H1 (cell line): ENCODE measurements around the gene CASQ2. TPM values are rescaled to one million over a fixed set of nuclear protein-coding genes. Genes with fewer than 3 reads are reported as not detected.

Experiments
- CTCF ChIA-PET: fragments of 300-600 bp; sonication (Branson Sonifier 250); formaldehyde crosslinking; loops from one replicate; lab custom pipeline; 2021; ENCODE audit not compliant: partially characterized antibody; lab: Charles Lee
- POLR2A ChIA-PET: fragments of 300-600 bp; sonication (Branson Sonifier 250); formaldehyde crosslinking; loops from one replicate; lab custom pipeline; 2021; ENCODE audit warnings: inconsistent platforms; ENCODE audit not compliant: partially characterized antibody; lab: Charles Lee
- DNase-seq, 2 experiments: peaks; one replicate each; pipeline versions ENCODE4 v3.0.0 to v3.0.0-alpha.2; 2010 to 2022; ENCODE audit warnings: low spot score in 2 of 2, low read depth in 1 of 2, mixed read lengths in 1 of 2
- FAIRE-seq: peaks from 2 replicates; lab custom pipeline; 2011; peaks lifted over from hg19 to GRCh38; lab: Jason Lieb, UNC
- H2AFZ ChIP-seq: 2 replicates; pipeline ENCODE4 v1.8.1; 2012; ENCODE audit warnings: low read length, inconsistent platforms
- H2AK5ac ChIP-seq: 2 replicates; pipeline ENCODE4 v1.6.1; 2013; ENCODE audit warnings: low read depth, low read length
- H2BK120ac ChIP-seq: replicated peaks from 2 replicates; pipeline ENCODE3; 2013; ENCODE audit warnings: low read depth, low read length, inconsistent platforms
- H2BK12ac ChIP-seq: 2 replicates; pipeline ENCODE4 v1.6.1; 2013; ENCODE audit warnings: low read depth, low read length
- H2BK15ac ChIP-seq: 2 replicates; pipeline ENCODE4 v1.6.1; 2013; ENCODE audit warnings: low read length
- H2BK20ac ChIP-seq: 2 replicates; pipeline ENCODE4 v1.6.1; 2013; ENCODE audit warnings: low read length
- H2BK5ac ChIP-seq: 2 replicates; pipeline ENCODE4 v1.6.1; 2013; ENCODE audit warnings: low read depth, low read length
- H3K14ac ChIP-seq: 2 replicates; pipeline ENCODE4 v1.6.1; 2013; ENCODE audit warnings: inconsistent platforms; ENCODE audit not compliant: insufficient read length
- H3K18ac ChIP-seq: 2 replicates; pipeline ENCODE4 v1.6.1; 2013; ENCODE audit warnings: low read length; ENCODE audit errors: extremely low read depth
- H3K23ac ChIP-seq: 2 replicates; pipeline ENCODE4 v1.6.1; 2013; ENCODE audit warnings: inconsistent platforms; ENCODE audit not compliant: insufficient read length
- H3K23me2 ChIP-seq: 2 replicates; pipeline ENCODE4 v1.6.1; 2013; ENCODE audit warnings: low read depth, low read length
- H3K27ac ChIP-seq: 2 replicates; pipeline ENCODE4 v1.6.1; 2011; ENCODE audit warnings: low read depth, low read length, inconsistent platforms
- H3K27me3 ChIP-seq, 4 experiments: replicated peaks in 1 of 4; 1 replicate in 1 of 4; 2 replicates in 3 of 4; pipeline versions ENCODE4 v1.6.1 to v1.8.1; 2011 to 2013; ENCODE audit warnings: low read length in 3 of 4, mild to moderate bottlenecking in 3 of 4, inconsistent platforms in 2 of 4, mixed read lengths in 2 of 4, moderate library complexity in 1 of 4; ENCODE audit not compliant: control insufficient read depth in 3 of 4, insufficient read depth in 3 of 4; ENCODE audit errors: extremely low read depth in 1 of 4
- H3K36me3 ChIP-seq, 4 experiments: 2 replicates each; pipeline versions ENCODE4 v1.6.1 to v1.8.1; 2011 to 2013; ENCODE audit warnings: mild to moderate bottlenecking in 4 of 4, low read length in 3 of 4, moderate library complexity in 2 of 4, control low read depth in 1 of 4, inconsistent platforms in 1 of 4; ENCODE audit not compliant: insufficient read depth in 4 of 4, control insufficient read depth in 2 of 4
- H3K4ac ChIP-seq: replicated peaks from 2 replicates; pipeline ENCODE3; 2013; ENCODE audit warnings: low read length, low read depth, mixed read lengths, inconsistent platforms; ENCODE audit not compliant: insufficient read length
- H3K4me1 ChIP-seq, 4 experiments: replicated peaks in 1 of 4; 1 replicate in 1 of 4; 2 replicates in 3 of 4; pipeline versions ENCODE4 v1.6.1 to v1.8.1; 2011 to 2013; ENCODE audit warnings: low read length in 3 of 4, inconsistent platforms in 2 of 4, mixed read lengths in 1 of 4; ENCODE audit not compliant: insufficient read depth in 4 of 4, control insufficient read depth in 3 of 4
- H3K4me2 ChIP-seq, 2 experiments: 2 replicates each; pipeline versions ENCODE4 v1.6.1 to v1.8.1; 2011 to 2013; ENCODE audit warnings: low read depth in 2 of 2, low read length in 2 of 2, control low read depth in 1 of 2, inconsistent platforms in 1 of 2, mild to moderate bottlenecking in 1 of 2; ENCODE audit not compliant: insufficient read depth in 1 of 2
- H3K4me3 ChIP-seq, 4 experiments: fragments of 200-600, 300-600 bp in 1 of 4; sonication (generic), shearing (Covaris generic), sonication (Bioruptor Twin) in 1 of 4; 2 replicates each; pipeline versions ENCODE4 v1.5.1 to v1.8.1; 2011 to 2016; ENCODE audit warnings: low read length in 4 of 4, low read depth in 3 of 4, control low read depth in 2 of 4, inconsistent platforms in 2 of 4, mild to moderate bottlenecking in 2 of 4, mixed read lengths in 1 of 4, moderate library complexity in 1 of 4; ENCODE audit not compliant: insufficient read depth in 2 of 4; ENCODE audit errors: extremely low read depth in 1 of 4
- H3K56ac ChIP-seq: replicated peaks from 2 replicates; pipeline ENCODE3; 2013; ENCODE audit warnings: low read depth, mild to moderate bottlenecking, mixed read lengths, low read length, inconsistent platforms; ENCODE audit not compliant: insufficient read length
- H3K79me1 ChIP-seq: 2 replicates; pipeline ENCODE4 v1.6.1; 2013; ENCODE audit warnings: low read depth, low read length, control low read depth
- H3K79me2 ChIP-seq, 2 experiments: 2 replicates each; pipeline versions ENCODE4 v1.6.1 to v1.8.1; 2012 to 2013; ENCODE audit warnings: low read length in 2 of 2, mild to moderate bottlenecking in 2 of 2, inconsistent platforms in 1 of 2; ENCODE audit not compliant: insufficient read depth in 2 of 2, control insufficient read depth in 1 of 2
- H3K9ac ChIP-seq, 4 experiments: replicated peaks in 1 of 4; 1 replicate in 1 of 4; 2 replicates in 3 of 4; pipeline versions ENCODE4 v1.6.1 to v1.8.1; 2011 to 2013; ENCODE audit warnings: low read depth in 3 of 4, low read length in 3 of 4, control low read depth in 2 of 4, mild to moderate bottlenecking in 2 of 4, moderate library complexity in 2 of 4, inconsistent platforms in 1 of 4; ENCODE audit errors: extremely low read depth in 1 of 4
- H3K9me3 ChIP-seq, 2 experiments: 2 replicates each; pipeline versions ENCODE4 v1.6.1 to v1.8.1; 2012 to 2013; ENCODE audit warnings: mild to moderate bottlenecking in 2 of 2, moderate library complexity in 2 of 2, control low read depth in 1 of 2, inconsistent platforms in 1 of 2, low read depth in 1 of 2, low read length in 1 of 2, mixed read lengths in 1 of 2; ENCODE audit not compliant: insufficient read depth in 2 of 2
- H4K20me1 ChIP-seq, 2 experiments: replicated peaks in 1 of 2; 2 replicates each; pipeline versions ENCODE3 to v1.8.1; 2011 to 2013; ENCODE audit warnings: inconsistent platforms in 2 of 2, low read length in 2 of 2, mild to moderate bottlenecking in 1 of 2; ENCODE audit not compliant: insufficient read depth in 2 of 2, control insufficient read depth in 1 of 2
- H4K5ac ChIP-seq: 2 replicates; pipeline ENCODE4 v1.6.1; 2013; ENCODE audit warnings: low read length, low read depth, mixed read lengths, inconsistent platforms; ENCODE audit not compliant: insufficient read length
- H4K8ac ChIP-seq: 2 replicates; pipeline ENCODE4 v1.8.0; 2013; ENCODE audit warnings: mild to moderate bottlenecking, moderate library complexity, low read length, inconsistent platforms; ENCODE audit not compliant: insufficient read depth; ENCODE audit errors: extremely low read depth
- H4K91ac ChIP-seq: replicated peaks from 2 replicates; pipeline ENCODE3; 2013; ENCODE audit warnings: low read length, mixed read lengths, inconsistent platforms; ENCODE audit not compliant: insufficient read length
- CBX5 ChIP-seq: fragments of 300-800, 300-1000 bp; sonication (generic); IDR thresholded peaks from 2 replicates; pipeline ENCODE4 v1.7.1; 2016; ENCODE audit warnings: antibody characterized with exemption, low read length, low read depth
- CEBPB ChIP-seq: IDR thresholded peaks from 2 replicates; pipeline ENCODE4 v1.6.1; 2012; ENCODE audit warnings: low read depth, low read length
- E2F6 ChIP-seq: IDR thresholded peaks from 2 replicates; pipeline ENCODE4 v1.6.1; 2012; ENCODE audit warnings: inconsistent platforms
- FOSL1 ChIP-seq: IDR thresholded peaks from 2 replicates; pipeline ENCODE4 v1.6.1; 2011; ENCODE audit warnings: mild to moderate bottlenecking, low read depth, low read length, moderate library complexity; ENCODE audit not compliant: insufficient read depth
- JUND ChIP-seq: IDR thresholded peaks from 2 replicates; pipeline ENCODE4 v1.6.1; 2011; ENCODE audit warnings: mild to moderate bottlenecking, improper control_type of control experiment, low read length
- MAX ChIP-seq: IDR thresholded peaks from 2 replicates; pipeline ENCODE4 v1.6.1; 2012; ENCODE audit warnings: inconsistent platforms
- SP2 ChIP-seq: IDR thresholded peaks from 2 replicates; pipeline ENCODE4 v1.6.1; 2012; ENCODE audit warnings: mild to moderate bottlenecking, low read length, inconsistent platforms
- USF2 ChIP-seq: IDR thresholded peaks from 2 replicates; pipeline ENCODE4 v1.6.1; 2011; ENCODE audit warnings: low read length, improper control_type of control experiment
- WGBS, 2 experiments: shearing (Covaris generic) in 1 of 2; methylation state at CpG; one replicate each; pipeline versions ENCODE4 v1.1.6 to v1.1.7; 2013 to 2015; ENCODE audit warnings: low lambda C conversion rate in 2 of 2, mixed read lengths in 2 of 2, inconsistent platforms in 1 of 2, low coverage in 1 of 2, missing lambda C conversion rate in 1 of 2; ENCODE audit not compliant: insufficient replicate concordance in 2 of 2, insufficient coverage in 1 of 2, insufficient read length in 1 of 2; ENCODE audit errors: extremely low coverage in 1 of 2, missing lambda C conversion rate in 1 of 2; 5-methylcytosine and 5-hydroxymethylcytosine counted together
- polyA plus RNA-seq, 7 experiments: library from polyadenylated mRNA; depleted of rRNA in 3 of 7; stranded (reverse) in 5 of 7; unstranded in 2 of 7; fragments of >200 nt in 5 of 7; fragments of 200-250 nt in 2 of 7; gene quantifications; 1 replicate in 5 of 7; 2 replicates in 1 of 7; 4 replicates in 1 of 7; pipeline versions ENCODE4 v1.2.1 to v1.2.3, GENCODE V29; 2011 to 2013; ENCODE audit warnings: missing spikeins in 2 of 7, mixed read lengths in 2 of 7
- total RNA-seq: library from RNA; stranded (reverse); fragmentation: NEBNext Ultra II Directional; extraction: Animal tissue kit (Norgen Biotek cat#: 25700); gene quantifications from 2 replicates; pipeline ENCODE4 v1.2.1, GENCODE V29; 2021

CASQ2 gene
- total and polyA plus RNA-seq, 2 of the 8 experiments (the other 6 are each of a cell fraction or from before 2014, with no cell fraction given): not detected

- Histone ChIP-seq H3K18ac (no peak overlapping the region), H3K27ac (no peak overlapping the region), H4K5ac (no peak overlapping the region), H3K27me3 (no peaks in the 10 kb centered on the region), H4K8ac (no peak overlapping the region; the same call in 1 of the 2 replicates), H2BK20ac (no peak overlapping the region), H3K23ac (no peak overlapping the region), H3K4me3 (no peak overlapping the region)
- no peak for TF ChIP-seq FOSL1
- TF ChIP-seq CEBPB: peak; percentile 83
- no peak for TF ChIP-seq E2F6
- TF ChIP-seq SP2: no peak
- no peak for TF ChIP-seq JUND
- TF ChIP-seq CBX5: no peak
- no peak for TF ChIP-seq MAX
- no peak for TF ChIP-seq USF2
- TF ChIP-seq, all 59 proteins: peak for 1
- H3K4me2 ChIP-seq: no peak overlapping the region
- H2BK5ac ChIP-seq: no peak overlapping the region
- no peaks in the 10 kb centered on the region for H3K23me2 ChIP-seq
- DNase-seq (no peak), FAIRE-seq (no peak)
- H2AFZ ChIP-seq: peak overlapping the region; percentile 65; the same call in 1 of the 2 replicates
- H3K56ac ChIP-seq: no peak overlapping the region
- no peaks in the 10 kb centered on the region for H3K4me1 ChIP-seq
- no peaks in the 10 kb centered on the region for H4K20me1 ChIP-seq
- no peaks in the 10 kb centered on the region for H3K36me3 ChIP-seq
- no peaks in the 10 kb centered on the region for H3K79me1 ChIP-seq
- H2AK5ac ChIP-seq: no peak overlapping the region
- no peak overlapping the region for H3K4ac ChIP-seq
- no peak overlapping the region for H3K14ac ChIP-seq
- no peak overlapping the region for H4K91ac ChIP-seq
- CTCF ChIA-PET: interaction anchor here (0.6 to 1.7 kb wide), 7 partner anchors 9 to 37 kb away, joined by 3 to 6 read pairs (median 3); no protein-coding TSS in a partner anchor
- H2BK12ac ChIP-seq: no peak overlapping the region
- no peaks in the 10 kb centered on the region for H3K9me3 ChIP-seq
- H3K79me2 ChIP-seq: no peaks in the 10 kb centered on the region
- WGBS, 2 experiments: 80% methylated on average over 7 of the region's 7 CpGs; no CpG with 5 or more reads in 1 of the 2 experiments
- H2BK15ac ChIP-seq: no peak overlapping the region
- POLR2A ChIA-PET: no interaction called here
- H2BK120ac ChIP-seq: no peak overlapping the region
- no peak overlapping the region for H3K9ac ChIP-seq
Observed at GRCh38 chr1:115727706-115728249, 40.7 kb downstream of the CASQ2 start.
